DMS53 (cell line): Measurements from ENCODE around the gene TOM1L2.
"Not testable (repeated sequence)": the region's sequence is repeated elsewhere in the genome, so short reads cannot be mapped to it uniquely, and the experiment has no call there.

Experiments used
- DNase-seq: peaks from one replicate; lab custom pipeline; 2025; lab: John Stamatoyannopoulos, UW

The TOM1L2 gene

GRCh38 chr17:17943281-17943984 lies 28.8 kb downstream of the TOM1L2 start:
- DNase-seq, result no peak

DNA sequence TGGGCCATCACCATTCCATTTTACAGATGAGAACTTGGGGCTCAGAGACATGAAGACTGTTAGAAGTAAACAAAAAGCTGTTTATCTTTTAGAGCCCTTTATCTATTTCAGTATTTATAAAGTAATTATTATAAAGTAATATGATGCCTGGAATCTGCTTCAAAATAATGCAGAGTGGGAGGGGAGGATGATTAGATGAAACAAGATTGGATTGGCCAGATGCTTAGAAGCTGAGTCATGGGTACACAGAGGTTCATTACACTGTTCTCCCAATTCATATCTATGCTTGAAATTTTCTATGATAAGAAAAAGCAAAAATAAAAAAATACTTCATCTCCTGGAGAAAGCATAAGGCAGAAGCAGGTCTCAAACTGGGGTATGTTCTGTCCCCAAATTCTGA lies 29.4 kb downstream of the TOM1L2 start:
- no peak for DNase-seq

GRCh38 chr17:17941015-17941414 lies 31.2 kb downstream of the TOM1L2 start:
- DNase-seq, result no peak

GRCh38 chr17:17940441-17940911 lies 31.7 kb downstream of the TOM1L2 start:
- no peak for DNase-seq

- not testable (repeated sequence) for DNase-seq
These were observed 32.3 kb downstream of the TOM1L2 start for GRCh38 chr17:17939941-17940340.

- no peak for DNase-seq
These were observed 33.7 kb downstream of the TOM1L2 start for GRCh38 chr17:17938388-17939107.

GRCh38 chr17:17937958-17938357 lies 34.2 kb downstream of the TOM1L2 start:
- no peak for DNase-seq

GRCh38 chr17:17937201-17937853 lies 34.9 kb downstream of the TOM1L2 start:
- DNase-seq, result no peak

DNA sequence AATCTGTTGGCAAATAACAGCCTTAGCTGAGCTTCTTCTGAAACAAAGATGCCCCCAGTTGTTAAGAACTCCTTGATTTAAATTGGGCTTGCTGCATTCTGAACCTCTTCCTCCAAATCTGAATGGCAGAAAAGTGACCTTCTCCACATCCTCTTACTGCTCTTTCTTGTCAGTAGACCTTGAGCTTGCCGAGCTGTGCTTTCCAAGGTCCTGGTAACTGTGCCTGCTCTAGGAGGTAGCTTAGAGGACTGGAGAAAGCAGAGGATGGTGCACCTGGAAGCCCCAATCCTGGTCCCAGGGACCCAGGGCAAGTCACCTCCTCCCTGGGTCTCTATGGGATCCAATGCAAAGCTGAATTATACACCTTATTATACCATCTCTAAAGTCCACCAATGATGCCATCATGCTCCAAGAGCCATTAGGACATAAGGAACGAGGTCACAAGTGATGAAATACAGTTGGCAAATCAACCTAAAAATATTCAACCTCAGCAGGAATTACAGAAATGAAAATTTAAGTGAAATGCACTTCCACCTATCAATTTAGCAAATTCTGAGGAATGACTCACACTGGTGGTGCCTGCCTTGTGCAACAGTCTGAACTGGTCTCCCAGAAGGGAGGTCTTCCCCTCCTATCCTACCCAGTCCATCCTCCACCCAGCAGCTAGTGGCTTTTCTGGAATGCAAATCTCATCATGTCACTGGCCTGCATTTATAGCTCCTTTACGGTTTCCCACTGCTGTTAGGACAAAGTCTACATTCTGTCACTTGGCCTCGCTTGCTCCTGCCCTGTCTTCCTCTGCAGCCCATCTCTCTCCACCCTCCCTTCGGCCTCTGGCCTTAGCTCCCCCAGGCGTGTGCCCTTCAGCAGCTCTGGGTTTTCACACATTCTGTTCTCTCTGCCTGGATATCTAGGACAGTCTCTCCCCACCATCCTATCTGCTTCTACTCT lies 36.6 kb downstream of the TOM1L2 start:
- DNase-seq, result no peak

- no peak for DNase-seq
These were observed 37.4 kb downstream of the TOM1L2 start for GRCh38 chr17:17934806-17935205.

DNA sequence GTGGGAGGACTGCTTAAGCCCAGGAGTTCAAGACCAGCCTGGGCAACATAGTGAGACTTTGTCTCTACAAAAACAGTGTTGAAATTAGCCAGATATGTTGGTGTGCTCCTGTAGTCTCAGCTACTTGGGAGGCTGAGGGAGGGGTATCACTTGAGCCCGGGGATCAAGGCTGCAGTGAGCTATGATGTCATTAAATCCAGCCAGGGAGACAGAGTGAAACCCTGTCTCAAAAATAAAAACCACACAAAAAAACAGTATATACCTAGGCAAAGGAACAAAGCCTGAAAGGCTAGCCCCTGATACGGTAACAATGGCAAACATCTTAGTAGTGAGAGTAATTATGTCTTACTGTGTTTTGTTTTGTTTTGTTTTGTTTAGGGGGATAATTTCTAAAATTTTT lies 38.0 kb downstream of the TOM1L2 start:
- DNase-seq, result no peak

DNA sequence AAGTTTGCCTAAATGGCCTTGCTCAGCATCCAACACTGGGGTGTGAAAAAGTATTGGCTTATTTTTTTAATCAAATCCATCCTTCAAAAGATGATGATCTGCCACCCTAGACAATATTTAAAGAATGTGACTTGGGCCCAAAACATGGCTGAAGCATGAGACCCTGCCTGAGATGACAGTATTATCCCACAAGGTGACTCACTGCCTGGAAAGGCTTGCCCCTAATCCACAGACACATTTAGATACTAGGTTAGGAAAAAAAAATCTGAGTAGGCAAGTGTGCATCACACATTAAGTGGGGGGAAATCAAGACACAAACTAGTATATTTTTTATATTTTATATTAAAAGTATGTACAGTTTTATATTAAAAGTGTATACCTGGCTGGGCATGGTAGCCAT lies 38.4 kb downstream of the TOM1L2 start:
- DNase-seq, result no peak

- DNase-seq, result no peak
These were observed 41.0 kb downstream of the TOM1L2 start for GRCh38 chr17:17931159-17931558.

DNA sequence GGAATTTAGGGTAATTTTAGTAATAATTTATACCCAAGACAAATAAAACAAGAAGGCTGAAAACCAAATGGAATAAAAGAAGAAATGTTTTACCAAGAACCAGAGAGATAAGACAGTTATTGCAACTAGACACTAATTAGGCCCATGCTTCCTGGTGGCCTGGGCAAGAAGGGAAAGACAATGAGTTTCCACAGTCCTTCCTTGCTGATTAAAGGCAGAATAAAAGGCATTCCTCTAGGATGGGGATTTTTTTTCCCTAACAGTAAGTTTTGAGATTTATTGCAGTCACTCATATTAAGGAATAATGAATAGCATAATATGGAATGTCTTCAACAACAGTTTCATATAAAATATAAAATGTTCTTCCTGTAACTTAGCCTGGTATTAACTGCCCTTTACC lies 41.5 kb downstream of the TOM1L2 start:
- DNase-seq, result no peak

DNA sequence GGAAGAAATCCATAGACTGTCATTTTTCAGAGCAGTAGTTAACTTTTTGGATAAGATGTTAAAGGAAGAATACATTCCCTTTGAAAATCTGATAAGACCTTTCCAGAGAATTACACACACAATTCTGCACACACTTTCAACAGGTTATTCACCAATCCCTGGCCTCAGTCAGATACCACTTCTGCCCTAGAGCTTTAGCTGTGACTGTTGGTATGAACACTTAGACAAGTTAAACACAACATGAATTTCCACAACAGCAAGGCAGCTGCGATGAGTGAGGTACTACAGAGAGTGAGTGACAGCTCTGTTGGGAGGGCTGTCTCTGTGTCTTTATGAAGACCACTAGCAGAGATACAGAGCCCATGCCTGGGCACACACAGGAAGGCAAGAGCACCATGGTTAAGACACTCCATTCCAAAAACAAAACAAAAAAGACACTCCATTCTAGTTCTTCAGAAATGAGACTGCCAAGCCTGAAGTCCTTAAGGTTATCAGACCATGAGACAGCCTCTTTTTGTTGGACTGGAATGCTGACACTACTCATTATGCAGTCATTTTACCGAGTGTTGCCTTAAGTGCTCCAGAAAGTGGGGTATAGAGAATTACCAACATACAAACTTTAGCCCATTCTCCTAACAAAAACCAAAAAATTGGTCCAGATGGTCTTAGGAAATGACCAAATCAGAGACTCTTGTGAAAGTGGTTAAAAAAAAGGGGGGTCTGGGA lies 42.4 kb downstream of the TOM1L2 start:
- no peak for DNase-seq

DNA sequence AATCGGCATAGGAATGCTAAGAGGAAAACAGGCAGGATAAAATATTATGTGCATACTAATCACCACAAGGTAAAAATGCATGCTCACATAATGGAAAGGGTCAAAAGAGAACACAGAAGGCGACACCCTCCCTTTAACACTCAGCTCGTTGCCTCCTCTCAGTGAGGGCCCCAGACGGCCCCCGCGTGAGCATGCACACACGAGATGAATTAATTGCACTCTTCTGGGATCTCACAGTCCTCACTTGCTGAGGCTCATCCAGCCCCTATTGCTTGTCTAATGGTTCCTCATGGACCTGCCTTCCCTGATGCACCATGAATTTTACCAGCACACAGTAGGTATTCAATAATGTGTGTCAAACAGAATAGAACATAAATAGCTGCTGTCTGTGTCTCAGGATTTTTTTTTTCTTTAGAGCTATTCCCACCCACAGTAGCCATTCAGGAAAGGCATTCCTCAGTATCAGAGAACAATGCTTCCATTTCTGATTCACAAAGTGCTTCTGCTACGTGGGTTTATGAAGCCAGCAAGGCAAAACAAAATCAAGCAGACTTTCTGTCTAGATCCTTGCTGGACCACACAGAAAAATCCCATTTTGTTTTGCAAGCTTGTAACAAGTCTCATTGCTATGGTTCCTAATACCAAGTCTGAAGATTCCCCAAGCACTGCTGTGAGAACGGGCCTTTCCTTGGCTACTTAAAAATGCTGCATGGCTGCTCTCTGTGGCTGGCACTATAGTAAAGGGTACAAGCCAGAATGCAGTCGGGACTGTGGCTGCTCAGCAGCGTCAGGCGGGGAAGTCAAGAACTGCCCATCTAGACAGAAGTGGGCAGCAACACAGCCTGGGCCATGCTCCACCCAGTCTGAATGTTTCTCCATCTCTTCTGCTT lies 43.6 kb downstream of the TOM1L2 start:
- DNase-seq, result no peak

GRCh38 chr17:17926840-17927449 lies 45.3 kb downstream of the TOM1L2 start:
- DNase-seq, result no peak

DNA sequence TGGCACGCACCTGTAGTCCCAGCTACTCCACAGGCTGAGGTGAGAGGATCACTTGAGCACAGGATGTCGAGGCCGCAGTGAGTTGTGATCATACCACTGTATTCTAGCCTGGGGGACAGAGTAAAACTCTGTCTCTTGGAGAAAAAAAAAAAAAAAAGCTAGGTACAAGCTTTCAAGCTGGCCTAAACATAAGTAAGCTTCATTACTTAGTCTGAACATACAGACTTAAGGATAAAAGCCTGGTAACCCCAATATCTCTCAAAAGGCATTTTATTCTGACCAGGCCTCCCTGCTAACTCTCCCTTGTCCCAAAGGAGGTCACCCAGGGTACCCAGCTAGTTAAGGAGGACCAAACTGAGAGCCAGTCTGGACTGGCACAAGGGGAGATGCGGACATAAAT lies 46.2 kb downstream of the TOM1L2 start:
- no peak for DNase-seq

GRCh38 chr17:17924857-17925250 lies 47.3 kb downstream of the TOM1L2 start:
- no peak for DNase-seq
